NCI-H2227 (cell line): ENCODE measurements around the gene AATK.

ENCODE experiments used
- DNase-seq: peaks from one replicate; lab custom pipeline; 2025; ENCODE audit not compliant: unreplicated experiment; lab: John Stamatoyannopoulos, UW

The AATK gene

DNA sequence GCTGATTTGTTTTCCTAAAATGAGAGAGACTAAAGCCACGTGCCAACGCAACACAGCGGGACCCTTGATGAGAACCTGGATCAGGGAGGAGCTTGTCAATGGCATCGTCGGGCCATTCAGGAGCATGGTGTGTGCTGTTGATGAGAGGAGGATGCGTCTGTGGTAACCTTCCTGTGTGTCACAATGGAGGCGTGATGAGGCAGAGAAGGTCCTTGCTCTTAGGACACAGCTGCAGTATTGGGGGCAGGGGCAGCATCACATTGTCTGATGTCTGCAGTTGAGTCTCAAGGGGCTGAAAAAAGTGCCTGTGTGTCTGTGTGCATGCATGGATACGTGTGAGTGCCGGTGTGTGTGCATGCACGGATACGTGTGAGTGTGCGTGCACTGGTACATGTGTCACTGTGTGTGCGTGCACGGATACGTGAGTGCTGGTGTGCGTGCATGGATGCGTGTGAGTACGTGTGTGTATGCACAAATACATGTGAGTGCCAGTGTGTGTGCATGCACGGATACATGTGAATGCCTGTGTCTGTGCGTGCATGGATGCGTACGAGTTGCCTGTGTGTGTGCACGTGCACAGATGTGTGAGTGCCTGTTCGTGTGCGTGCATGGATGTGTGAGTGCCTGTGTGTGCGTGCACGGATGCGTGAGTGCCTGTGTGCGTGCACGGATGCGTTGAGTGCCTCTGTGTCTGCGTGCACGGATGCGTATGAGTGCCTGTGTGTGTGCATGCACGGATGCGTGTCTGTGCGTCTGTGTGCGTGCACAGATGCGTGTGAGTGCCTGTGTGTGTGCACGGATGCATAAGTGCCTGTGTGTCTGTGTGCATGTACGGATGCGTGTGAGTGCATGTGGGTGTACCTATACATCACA is 91.8 kb downstream of the AATK start:
- DNase-seq: no peak

DNA sequence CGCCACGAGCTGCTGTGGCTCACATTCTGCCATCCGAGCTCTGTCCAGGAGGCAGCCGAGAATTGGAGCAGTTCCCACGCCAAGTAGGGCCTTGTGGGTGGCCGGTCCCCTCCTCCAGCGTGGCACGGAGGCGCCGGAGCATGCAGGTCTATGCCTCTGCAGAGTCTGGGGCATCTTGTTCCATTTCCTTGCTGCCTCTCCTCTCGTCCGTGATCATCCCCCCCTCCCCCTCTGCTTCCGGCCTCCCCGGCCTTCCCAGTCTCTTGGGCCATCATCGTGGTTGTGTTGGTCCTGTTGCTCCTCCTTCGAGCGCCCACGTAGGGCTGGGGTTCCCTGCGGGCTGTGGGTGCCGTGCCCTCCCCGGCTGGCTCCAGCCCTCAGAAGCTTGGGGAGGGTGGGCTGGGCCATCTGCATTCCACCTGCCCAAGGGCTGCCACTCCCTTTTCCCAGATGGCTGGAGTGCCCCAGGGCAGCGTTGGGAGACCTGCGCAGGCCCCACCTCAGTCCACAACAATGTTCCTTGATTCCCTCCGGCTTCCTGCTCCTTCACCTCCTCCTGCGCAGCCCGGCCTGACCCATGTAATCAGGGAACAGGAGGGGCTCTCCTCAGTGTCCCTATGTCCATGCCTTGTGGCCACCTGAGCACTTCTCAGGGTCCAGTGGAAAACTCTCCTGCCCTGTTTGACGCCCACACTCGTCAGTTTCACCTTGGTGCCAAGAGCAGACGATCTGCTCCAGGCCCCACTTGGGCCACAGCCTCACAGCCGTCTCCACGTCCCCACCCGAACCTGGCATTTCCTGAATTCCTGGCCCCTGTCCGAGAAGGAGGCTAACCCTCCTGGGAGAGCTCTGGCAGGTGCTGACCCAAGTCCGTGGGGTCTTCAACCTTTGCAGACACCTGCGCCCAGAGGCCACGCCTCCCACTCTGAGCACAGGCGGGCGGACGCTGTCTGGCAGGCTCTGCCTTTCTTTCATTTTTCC is 94.0 kb downstream of the AATK start:
- DNase-seq: no peak

DNA sequence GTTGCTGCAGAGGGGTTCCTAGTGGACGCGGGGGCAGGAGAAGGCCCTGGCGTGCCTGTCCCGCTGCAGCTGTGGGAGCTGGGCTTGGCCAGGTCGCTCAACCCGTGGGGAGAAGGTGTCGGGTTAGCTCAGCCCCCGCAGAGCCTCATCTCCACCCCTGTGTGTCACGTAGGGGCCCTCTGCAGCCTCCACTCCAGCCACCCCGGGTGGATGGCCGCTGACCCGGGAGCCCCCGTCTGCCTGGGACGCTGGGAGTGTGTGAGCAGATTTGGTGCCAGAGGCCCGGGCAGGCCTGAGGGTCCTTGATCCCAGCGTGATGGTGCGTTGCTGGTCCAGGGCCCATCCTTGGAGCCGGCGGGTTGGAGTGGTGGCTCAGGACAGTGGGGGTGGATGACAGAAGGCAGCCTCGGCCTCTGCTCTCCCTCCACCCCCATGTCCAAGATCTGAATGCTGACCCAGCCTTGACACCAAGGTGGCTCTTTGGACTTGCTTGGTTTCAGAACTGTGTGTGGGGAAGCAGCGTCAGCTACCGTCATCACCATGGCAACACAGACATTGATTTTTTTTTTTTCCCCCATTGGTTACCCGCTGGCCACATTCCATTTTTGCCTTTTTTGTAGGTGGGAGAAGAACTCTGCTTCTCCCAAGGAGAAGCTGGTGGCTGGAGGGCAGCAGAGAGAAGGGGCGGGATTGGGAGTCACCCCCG is 95.3 kb downstream of the AATK start:
- DNase-seq: no peak

DNA sequence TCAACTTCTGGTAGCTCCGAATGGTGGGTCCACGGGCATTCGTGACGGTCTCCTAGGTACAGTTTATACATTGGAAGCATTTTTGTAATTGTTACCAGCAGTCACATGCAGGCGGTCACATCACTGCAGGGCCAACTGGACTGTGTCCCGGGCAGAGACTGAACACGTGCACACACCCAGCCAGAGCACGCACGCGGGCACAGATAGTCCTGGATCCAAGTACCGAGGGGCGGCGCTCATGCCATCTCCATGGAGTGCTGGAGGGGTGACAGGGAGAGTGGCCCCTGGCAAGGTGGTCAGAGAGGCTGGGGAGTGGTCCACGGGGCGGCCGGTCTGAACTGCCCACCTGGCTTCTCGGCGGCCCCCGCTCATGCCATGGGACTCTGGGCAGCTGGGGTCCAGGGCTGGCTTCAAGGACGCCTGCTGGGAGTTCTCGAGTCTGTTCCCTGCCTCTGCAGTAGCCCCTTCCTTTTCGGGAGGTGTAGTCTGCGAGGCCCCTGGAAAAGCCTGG is 96.8 kb downstream of the AATK start:
- DNase-seq: no peak

DNA sequence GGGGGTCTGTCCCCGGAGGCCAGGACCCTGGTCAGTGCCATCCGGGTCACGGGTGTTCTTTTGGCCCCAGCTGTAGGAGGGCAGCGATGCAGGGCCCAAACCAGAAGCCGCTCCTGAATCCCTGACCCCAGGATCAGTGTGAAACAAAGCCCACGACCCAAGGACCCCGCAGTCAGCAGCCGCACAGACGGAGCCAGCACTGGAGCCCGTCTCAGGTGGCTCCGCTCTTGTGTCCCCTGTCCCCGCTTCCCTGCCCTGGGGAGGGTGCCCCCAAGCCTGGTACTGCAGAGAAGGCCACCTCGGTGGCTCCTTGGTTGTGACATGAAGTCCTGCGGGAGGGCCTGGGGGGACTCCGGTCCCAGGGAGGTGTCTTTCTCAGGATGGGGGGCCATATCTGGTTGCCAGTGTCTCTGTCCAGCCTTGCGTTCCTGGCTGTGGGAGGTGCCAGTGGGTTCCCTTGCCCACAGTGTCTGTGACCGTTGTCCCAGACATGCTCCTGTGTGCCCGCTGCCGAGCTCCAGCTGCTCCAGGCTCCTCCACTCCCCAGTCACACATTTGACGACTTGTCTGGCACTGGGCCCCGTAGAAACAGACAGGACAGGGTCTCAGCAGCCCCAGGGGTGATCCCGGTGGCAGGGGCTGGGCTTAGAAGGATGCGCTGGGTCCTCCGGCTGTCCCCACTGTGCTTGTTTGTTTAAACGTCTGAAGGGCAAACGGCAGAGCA is 97.4 kb downstream of the AATK start:
- DNase-seq: no peak

DNA sequence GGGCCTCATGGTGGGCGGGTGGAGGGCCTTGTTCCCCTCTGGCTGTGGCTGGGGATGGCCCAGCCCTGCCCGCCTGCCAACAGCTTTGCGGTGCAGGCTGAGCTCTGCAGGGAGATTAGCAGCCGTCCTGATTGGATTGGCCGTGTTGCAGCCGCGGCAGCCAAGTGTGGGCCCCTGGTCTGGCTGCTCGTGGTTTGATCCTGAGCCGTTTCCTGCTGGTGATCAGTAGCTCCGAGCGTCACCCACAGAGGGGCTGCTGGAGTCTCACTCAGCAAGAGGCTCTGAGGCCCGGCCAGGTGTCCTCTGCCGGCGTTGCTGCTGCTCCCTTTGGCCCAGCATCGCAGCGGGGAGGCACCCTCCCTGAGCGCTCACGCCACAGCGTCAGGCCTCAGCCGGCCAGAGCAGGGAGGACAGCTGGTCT is 98.6 kb downstream of the AATK start:
- DNase-seq: no peak
